ENCODE data around the gene CKM.
"Not testable (repeated sequence)": the region's sequence is repeated elsewhere in the genome, so short reads cannot be mapped to it uniquely, and the experiment has no call there.

The CKM gene

GRCh38 chr19:45271098-45271734 lies 51.5 kb downstream of the CKM start:
- H3K9ac ChIP-seq (ENCODE audit: insufficient read length, low read depth): no peak overlapping the region
- no peaks in the 10 kb centered on the region for H3K27me3 ChIP-seq (ENCODE audit: insufficient read depth, insufficient read length)

GRCh38 chr19:45269939-45270338 lies 52.7 kb downstream of the CKM start:
- not testable (repeated sequence) for DNase-seq (ENCODE audit: low read depth, low spot score); H3K9ac ChIP-seq (ENCODE audit: insufficient read length, low read depth); H3K4me1 ChIP-seq (ENCODE audit: insufficient read depth, insufficient read length); H3K4me3 ChIP-seq (ENCODE audit: insufficient read length, low read depth); H3K9me3 ChIP-seq (ENCODE audit: insufficient read depth, low read length); H3K27me3 ChIP-seq (ENCODE audit: insufficient read depth, insufficient read length)
- peaks cover 44% of the 10 kb centered on the region for H3K36me3 ChIP-seq (ENCODE audit: insufficient read depth, insufficient read length, low read length)

More at GRCh38 chr19:45271098-45271734, 51.5 kb downstream of the CKM start:
- no peak for DNase-seq (ENCODE audit: low read depth, low spot score)
- H3K9me3 ChIP-seq (ENCODE audit: insufficient read depth, low read length): no peaks in the 10 kb centered on the region
- H3K36me3 ChIP-seq (ENCODE audit: insufficient read depth, insufficient read length, low read length): peaks cover 42% of the 10 kb centered on the region
- no peak overlapping the region for H3K4me3 ChIP-seq (ENCODE audit: insufficient read length, low read depth)
- peaks cover 2% of the 10 kb centered on the region for H3K4me1 ChIP-seq (ENCODE audit: insufficient read depth, insufficient read length)
- no peak for TF ChIP-seq YY1 (IDR thresholded peaks at IDR 0.05; ENCODE audit: insufficient read depth, insufficient read length)
- TF ChIP-seq SUZ12 (IDR thresholded peaks at IDR 0.05; ENCODE audit: extremely low read depth, insufficient read depth, insufficient read length): no peak
- no peak for TF ChIP-seq ZNF274 (IDR thresholded peaks at IDR 0.05; ENCODE audit: low read depth, low read length)

GRCh38 chr19:45267296-45267695 lies 55.4 kb downstream of the CKM start:
- no peaks in the 10 kb centered on the region for H3K27me3 ChIP-seq (ENCODE audit: insufficient read depth, insufficient read length)
- DNase-seq (ENCODE audit: low read depth, low spot score): no peak
- peaks cover 34% of the 10 kb centered on the region for H3K36me3 ChIP-seq (ENCODE audit: insufficient read depth, insufficient read length, low read length)
- H3K9ac ChIP-seq (ENCODE audit: insufficient read length, low read depth): no peak overlapping the region
- H3K4me3 ChIP-seq (ENCODE audit: insufficient read length, low read depth): no peak overlapping the region
- no peaks in the 10 kb centered on the region for H3K4me1 ChIP-seq (ENCODE audit: insufficient read depth, insufficient read length)
- TF ChIP-seq YY1 (IDR thresholded peaks at IDR 0.05; ENCODE audit: insufficient read depth, insufficient read length) (no peak), SUZ12 (IDR thresholded peaks at IDR 0.05; ENCODE audit: extremely low read depth, insufficient read depth, insufficient read length) (no peak), ZNF274 (IDR thresholded peaks at IDR 0.05; ENCODE audit: low read depth, low read length) (no peak)
- no peaks in the 10 kb centered on the region for H3K9me3 ChIP-seq (ENCODE audit: insufficient read depth, low read length)

- H3K36me3 ChIP-seq (ENCODE audit: insufficient read depth, insufficient read length, low read length): peaks cover 22% of the 10 kb centered on the region
- H3K27me3 ChIP-seq (ENCODE audit: insufficient read depth, insufficient read length): no peaks in the 10 kb centered on the region
- H3K4me1 ChIP-seq (ENCODE audit: insufficient read depth, insufficient read length): no peaks in the 10 kb centered on the region
- no peak overlapping the region for H3K4me3 ChIP-seq (ENCODE audit: insufficient read length, low read depth)
- TF ChIP-seq YY1 (IDR thresholded peaks at IDR 0.05; ENCODE audit: insufficient read depth, insufficient read length) (no peak), ZNF274 (IDR thresholded peaks at IDR 0.05; ENCODE audit: low read depth, low read length) (no peak), SUZ12 (IDR thresholded peaks at IDR 0.05; ENCODE audit: extremely low read depth, insufficient read depth, insufficient read length) (no peak)
- DNase-seq (ENCODE audit: low read depth, low spot score): no peak
- H3K9ac ChIP-seq (ENCODE audit: insufficient read length, low read depth): no peak overlapping the region
- no peaks in the 10 kb centered on the region; the same call in 1 of the 2 replicates for H3K9me3 ChIP-seq (ENCODE audit: insufficient read depth, low read length)
These were observed 57.3 kb downstream of the CKM start for GRCh38 chr19:45265375-45265774.

GRCh38 chr19:45264781-45265317 lies 57.8 kb downstream of the CKM start:
- Histone ChIP-seq H3K4me3 (ENCODE audit: insufficient read length, low read depth) (no peak overlapping the region), H3K27me3 (ENCODE audit: insufficient read depth, insufficient read length) (no peaks in the 10 kb centered on the region), H3K9ac (ENCODE audit: insufficient read length, low read depth) (no peak overlapping the region), H3K36me3 (ENCODE audit: insufficient read depth, insufficient read length, low read length) (peaks cover 19% of the 10 kb centered on the region), H3K9me3 (ENCODE audit: insufficient read depth, low read length) (no peaks in the 10 kb centered on the region; the same call in 1 of the 2 replicates), H3K4me1 (ENCODE audit: insufficient read depth, insufficient read length) (no peaks in the 10 kb centered on the region)
- no peak for TF ChIP-seq ZNF274 (IDR thresholded peaks at IDR 0.05; ENCODE audit: low read depth, low read length)
- TF ChIP-seq YY1 (IDR thresholded peaks at IDR 0.05; ENCODE audit: insufficient read depth, insufficient read length): no peak
- TF ChIP-seq SUZ12 (IDR thresholded peaks at IDR 0.05; ENCODE audit: extremely low read depth, insufficient read depth, insufficient read length): no peak
- DNase-seq (ENCODE audit: low read depth, low spot score): no peak

GRCh38 chr19:45263013-45263412 lies 59.7 kb downstream of the CKM start:
- no peak overlapping the region for H3K9ac ChIP-seq (ENCODE audit: insufficient read length, low read depth)
- DNase-seq (ENCODE audit: low read depth, low spot score): no peak
- H3K36me3 ChIP-seq (ENCODE audit: insufficient read depth, insufficient read length, low read length): peaks cover 21% of the 10 kb centered on the region
- no peaks in the 10 kb centered on the region for H3K4me1 ChIP-seq (ENCODE audit: insufficient read depth, insufficient read length)
- no peaks in the 10 kb centered on the region; the same call in 1 of the 2 replicates for H3K9me3 ChIP-seq (ENCODE audit: insufficient read depth, low read length)
- no peak for TF ChIP-seq SUZ12 (IDR thresholded peaks at IDR 0.05; ENCODE audit: extremely low read depth, insufficient read depth, insufficient read length)
- no peak for TF ChIP-seq YY1 (IDR thresholded peaks at IDR 0.05; ENCODE audit: insufficient read depth, insufficient read length)
- TF ChIP-seq ZNF274 (IDR thresholded peaks at IDR 0.05; ENCODE audit: low read depth, low read length): no peak
- no peaks in the 10 kb centered on the region for H3K27me3 ChIP-seq (ENCODE audit: insufficient read depth, insufficient read length)
- H3K4me3 ChIP-seq (ENCODE audit: insufficient read length, low read depth): no peak overlapping the region

- Histone ChIP-seq H3K27me3 (ENCODE audit: insufficient read depth, insufficient read length) (no peaks in the 10 kb centered on the region), H3K9ac (ENCODE audit: insufficient read length, low read depth) (no peak overlapping the region)
- TF ChIP-seq YY1 (IDR thresholded peaks at IDR 0.05; ENCODE audit: insufficient read depth, insufficient read length) (no peak), ZNF274 (IDR thresholded peaks at IDR 0.05; ENCODE audit: low read depth, low read length) (no peak), SUZ12 (IDR thresholded peaks at IDR 0.05; ENCODE audit: extremely low read depth, insufficient read depth, insufficient read length) (no peak)
These were observed 60.1 kb downstream of the CKM start for GRCh38 chr19:45262570-45262969.

More at GRCh38 chr19:45262570-45262969, 60.1 kb downstream of the CKM start:
- no peak for DNase-seq (ENCODE audit: low read depth, low spot score)
- Histone ChIP-seq H3K36me3 (ENCODE audit: insufficient read depth, insufficient read length, low read length) (peaks cover 21% of the 10 kb centered on the region), H3K9me3 (ENCODE audit: insufficient read depth, low read length) (no peaks in the 10 kb centered on the region; the same call in 1 of the 2 replicates), H3K4me1 (ENCODE audit: insufficient read depth, insufficient read length) (no peaks in the 10 kb centered on the region), H3K4me3 (ENCODE audit: insufficient read length, low read depth) (no peak overlapping the region)
